Measurements from ENCODE around the gene SLA2.

- no peak for TF ChIP-seq CTCF (IDR thresholded peaks at IDR 0.05; ENCODE audit: low read length)
- TF ChIP-seq EZH2 (IDR thresholded peaks at IDR 0.05; ENCODE audit: borderline replicate concordance, low read length), result no peak
Observed at GRCh38 chr20:36572701-36573102, 73.3 kb downstream of the SLA2 start.

Data from OCI-LY1 (cell line).